Measurements from ENCODE around the gene ZNF862.

DNA sequence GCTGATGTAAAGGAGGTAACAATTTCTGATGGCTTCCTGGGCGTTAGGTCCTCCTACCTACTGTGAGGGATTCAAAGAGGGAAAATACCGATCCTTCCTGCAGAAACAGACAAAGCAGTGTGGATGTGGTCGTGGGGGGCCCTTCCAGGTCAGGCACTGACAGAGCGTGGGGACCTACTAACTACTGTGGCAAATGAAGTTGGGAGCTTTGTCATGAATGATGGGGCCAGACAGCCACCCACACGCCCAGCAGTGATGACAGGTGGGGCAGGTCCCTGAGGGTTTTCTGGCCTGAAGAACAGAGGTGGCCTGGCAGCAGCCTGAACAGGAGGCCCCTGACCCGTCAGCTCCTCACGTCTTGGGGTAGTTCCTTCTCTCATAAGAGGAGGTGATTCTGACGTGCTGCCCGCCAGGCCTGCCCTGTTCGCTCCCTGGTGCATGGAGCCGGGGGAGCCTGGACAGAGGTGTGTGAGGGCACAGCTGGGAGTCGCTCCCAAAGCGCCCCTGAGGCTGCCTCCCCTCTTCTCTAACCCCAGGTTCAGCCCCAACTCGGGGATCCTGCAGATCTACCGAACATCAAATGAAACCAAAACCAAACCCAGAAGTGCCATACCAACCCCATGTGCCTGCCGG, 39.8 kb downstream of the ZNF862 start:
- TF ChIP-seq TAF1 (IDR thresholded peaks at IDR 0.05; ENCODE audit: borderline replicate concordance, insufficient read depth, low read length), result no peak
- TF ChIP-seq, protein P1, sequence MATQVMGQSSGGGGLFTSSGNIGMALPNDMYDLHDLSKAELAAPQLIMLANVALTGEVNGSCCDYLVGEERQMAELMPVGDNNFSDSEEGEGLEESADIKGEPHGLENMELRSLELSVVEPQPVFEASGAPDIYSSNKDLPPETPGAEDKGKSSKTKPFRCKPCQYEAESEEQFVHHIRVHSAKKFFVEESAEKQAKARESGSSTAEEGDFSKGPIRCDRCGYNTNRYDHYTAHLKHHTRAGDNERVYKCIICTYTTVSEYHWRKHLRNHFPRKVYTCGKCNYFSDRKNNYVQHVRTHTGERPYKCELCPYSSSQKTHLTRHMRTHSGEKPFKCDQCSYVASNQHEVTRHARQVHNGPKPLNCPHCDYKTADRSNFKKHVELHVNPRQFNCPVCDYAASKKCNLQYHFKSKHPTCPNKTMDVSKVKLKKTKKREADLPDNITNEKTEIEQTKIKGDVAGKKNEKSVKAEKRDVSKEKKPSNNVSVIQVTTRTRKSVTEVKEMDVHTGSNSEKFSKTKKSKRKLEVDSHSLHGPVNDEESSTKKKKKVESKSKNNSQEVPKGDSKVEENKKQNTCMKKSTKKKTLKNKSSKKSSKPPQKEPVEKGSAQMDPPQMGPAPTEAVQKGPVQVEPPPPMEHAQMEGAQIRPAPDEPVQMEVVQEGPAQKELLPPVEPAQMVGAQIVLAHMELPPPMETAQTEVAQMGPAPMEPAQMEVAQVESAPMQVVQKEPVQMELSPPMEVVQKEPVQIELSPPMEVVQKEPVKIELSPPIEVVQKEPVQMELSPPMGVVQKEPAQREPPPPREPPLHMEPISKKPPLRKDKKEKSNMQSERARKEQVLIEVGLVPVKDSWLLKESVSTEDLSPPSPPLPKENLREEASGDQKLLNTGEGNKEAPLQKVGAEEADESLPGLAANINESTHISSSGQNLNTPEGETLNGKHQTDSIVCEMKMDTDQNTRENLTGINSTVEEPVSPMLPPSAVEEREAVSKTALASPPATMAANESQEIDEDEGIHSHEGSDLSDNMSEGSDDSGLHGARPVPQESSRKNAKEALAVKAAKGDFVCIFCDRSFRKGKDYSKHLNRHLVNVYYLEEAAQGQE (IDR thresholded peaks at IDR 0.05; ENCODE audit: insufficient read depth in 1 of 2, low read depth in 2 of 2, low read length in 2 of 2), result no peak
- TF ChIP-seq POLR2AphosphoS5 (IDR thresholded peaks at IDR 0.05; ENCODE audit: low read depth, low read length), result no peak

All from PFSK-1 (cell line).